DMS114 treated with DMSO at 0.1 percent for 48 hours (cell line): ENCODE results near the gene LRCH1.

ENCODE experiments used
- DNase-seq: peaks from one replicate; lab custom pipeline; 2025; ENCODE audit not compliant: unreplicated experiment; lab: John Stamatoyannopoulos, UW

The LRCH1 gene

DNA sequence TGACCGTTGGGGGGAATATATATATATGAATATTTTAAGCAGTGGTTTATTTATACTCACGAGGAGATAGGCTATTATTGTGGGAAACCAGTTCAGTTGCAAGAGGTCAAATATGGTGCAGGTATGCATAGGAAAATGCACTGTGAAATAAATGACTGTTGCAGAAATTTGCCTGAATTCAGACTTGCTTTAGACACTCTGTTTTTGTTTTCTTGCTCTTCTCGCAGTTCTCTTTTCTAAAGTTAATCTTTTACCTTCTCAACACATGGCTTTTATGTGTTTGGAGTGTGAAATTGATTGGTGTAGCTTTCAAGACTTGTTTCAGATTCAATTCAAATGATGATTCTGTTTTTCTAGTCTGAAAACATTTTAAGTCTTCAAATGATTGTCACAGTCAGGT lies 109.7 kb downstream of the LRCH1 start:
- no peak for DNase-seq

DNA sequence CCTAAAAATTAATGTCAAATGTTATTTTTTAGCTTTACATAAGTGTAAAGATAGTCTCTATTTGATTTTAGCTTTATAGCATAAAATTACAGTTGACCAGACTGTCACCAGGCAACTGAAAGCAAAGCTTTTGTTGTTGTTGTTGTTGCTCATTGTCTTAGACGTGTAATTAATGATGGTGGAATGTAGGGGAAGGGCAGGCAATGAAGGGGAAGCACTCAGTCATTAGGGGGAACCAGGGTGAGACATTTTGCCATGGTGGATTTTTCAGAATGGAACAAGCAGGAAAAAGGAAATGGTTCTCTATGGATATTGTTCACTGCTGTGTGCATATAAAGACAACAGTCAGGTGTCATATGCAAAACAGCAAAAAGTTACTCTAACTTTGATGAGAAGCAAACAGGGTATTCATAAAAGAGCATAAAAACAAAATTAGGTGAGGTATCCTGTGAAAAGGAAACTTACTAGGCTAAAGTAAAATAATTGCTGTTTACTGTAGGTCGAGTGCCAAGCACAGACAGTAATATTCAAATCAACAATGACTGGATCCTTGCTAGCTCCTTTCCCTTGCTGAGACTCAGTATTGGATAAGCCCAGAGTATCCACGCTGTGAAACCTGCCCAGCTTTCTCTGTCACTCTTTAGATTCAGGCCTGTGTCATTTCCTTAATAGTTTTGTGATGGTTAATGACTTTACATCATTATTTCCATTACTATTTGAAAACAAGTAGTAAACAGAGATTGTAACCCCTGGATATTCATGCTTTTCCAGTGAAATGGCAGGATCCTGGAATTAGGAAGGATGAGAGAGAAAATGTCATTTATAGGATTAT lies 110.5 kb downstream of the LRCH1 start:
- no peak for DNase-seq

DNA sequence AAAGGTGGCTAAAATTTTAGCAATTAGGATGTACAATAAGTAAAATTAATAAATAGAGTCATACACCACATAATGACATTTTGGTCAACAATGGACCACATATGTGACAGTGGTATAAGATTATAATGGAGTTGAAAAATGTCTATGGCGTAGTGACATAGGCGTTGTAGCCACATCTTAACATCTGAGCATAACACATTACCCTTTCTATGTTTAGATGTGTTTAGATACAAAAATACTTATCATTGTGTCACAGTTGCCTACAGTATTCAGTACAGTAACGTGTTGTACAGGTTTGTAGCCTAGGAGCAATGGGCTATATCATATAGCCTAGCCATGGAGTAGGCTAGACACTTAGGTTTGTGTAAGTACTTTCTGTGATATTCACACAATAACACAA lies 111.2 kb downstream of the LRCH1 start:
- DNase-seq = no peak

DNA sequence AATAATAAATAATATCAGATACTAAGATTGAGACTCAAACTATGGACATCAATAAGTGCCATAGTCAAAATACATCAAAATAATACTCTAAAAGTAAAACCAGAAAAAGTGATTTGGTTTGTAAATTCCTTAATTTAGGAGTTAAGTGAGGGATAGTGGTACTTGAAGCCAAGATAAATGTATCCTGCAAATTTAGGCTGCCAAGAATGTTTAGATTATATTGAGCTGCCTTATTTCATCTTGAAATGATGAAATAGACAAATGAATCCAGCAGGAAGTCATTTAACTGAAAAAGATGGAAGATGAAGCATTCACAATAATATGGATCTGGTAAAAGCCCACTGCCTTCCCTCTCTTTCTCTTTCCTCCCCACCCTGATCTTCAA lies 112.3 kb downstream of the LRCH1 start:
- no peak for DNase-seq

DNA sequence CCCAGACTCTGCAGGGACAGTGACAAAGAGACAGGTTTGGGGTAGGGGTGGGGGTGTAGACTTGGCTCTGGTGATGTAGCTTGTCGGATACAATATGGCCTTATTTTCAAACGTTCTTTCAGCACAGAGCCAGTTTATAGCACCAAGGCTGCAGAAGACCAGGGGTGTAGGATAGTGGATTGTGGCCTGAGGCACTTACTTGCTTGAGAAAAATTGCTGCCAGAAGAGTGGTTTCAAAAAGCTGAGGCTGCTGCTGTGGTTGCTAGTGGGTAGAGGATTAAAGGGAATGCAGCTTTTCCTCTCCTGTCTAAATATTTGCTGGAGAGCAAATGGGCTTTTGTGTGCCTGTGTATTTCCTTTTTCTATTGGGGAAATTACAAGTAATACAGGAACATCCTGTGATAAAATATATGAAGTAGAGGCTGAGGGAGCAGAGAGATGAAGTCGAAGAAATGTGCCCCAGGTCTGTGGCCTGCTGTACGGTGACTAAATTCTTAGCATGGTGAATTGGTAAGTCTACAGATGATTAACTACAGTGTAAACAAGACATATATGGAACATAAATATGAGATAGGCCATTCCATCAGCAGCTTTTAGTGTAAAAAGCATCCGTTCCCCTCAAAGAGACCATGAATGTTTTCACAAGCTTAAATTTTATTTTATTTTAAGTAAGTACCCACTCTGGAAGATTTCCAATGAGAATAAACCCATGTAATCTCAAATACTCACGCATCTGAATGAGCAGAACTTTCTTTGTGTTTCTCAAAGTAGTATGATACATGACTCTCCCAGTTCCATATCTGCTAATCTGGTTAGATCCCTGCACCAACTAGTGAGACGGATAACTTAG lies 112.9 kb downstream of the LRCH1 start:
- no peak for DNase-seq

DNA sequence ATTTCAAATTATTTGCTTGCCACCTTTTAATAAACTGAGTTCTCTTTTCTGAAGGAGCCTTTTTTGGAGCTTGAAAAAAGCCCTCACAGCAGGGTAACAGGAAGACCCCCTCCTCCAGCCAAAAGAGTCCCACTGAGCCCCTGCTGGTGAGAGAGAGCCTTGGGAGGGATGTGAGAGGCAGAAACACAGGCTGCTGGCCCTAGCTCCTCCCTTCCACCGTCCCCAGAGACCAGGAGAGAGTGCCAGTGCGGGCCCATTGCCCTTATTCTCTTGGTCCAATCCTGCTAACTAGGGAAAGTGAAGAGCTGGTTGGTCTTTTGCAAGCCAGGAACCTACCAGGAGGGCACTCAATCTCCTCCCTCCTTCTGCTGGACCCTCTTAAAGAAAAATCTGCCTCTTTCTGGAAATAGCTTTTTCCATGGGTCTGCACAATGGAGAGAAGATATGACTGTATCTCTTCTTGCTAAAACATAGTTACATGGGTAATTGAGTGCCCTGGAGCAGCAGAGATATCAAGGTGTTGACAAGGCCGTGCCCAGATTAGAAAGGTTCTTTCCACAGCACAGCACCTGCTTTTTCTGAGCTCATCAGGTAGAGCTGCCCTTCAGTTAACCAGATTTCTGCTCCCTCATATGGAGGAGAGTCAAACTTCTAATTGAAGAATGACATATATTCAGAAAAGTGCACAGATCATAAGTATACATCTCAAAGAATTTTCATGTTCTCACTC lies 113.9 kb downstream of the LRCH1 start:
- DNase-seq = no peak

DNA sequence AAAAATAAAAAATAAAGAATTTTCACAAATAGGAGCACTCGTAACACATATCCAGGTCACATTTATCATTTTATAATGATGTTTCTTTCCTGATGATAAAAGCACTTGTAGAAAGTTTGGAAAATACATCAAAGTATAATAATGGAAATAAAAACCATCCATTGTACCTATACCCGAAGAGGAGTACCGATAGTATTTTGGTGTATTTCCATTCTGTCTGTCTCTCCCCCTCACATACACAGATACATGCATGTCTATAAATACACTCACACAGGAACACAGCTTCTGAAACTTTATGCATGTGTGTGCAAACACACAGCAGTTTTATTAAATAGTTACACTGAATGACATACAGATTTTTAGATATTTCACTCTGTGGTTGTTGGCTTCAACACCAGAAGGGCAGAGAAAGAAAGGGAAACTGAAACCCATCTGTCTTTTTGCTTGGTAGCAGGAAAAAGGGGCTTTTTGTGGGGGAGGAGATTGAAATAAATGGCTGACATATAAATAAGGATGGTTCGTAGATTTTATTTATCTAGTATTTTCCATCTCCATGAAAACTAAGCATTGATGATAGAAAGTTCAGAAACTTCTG lies 114.8 kb downstream of the LRCH1 start:
- DNase-seq = no peak

DNA sequence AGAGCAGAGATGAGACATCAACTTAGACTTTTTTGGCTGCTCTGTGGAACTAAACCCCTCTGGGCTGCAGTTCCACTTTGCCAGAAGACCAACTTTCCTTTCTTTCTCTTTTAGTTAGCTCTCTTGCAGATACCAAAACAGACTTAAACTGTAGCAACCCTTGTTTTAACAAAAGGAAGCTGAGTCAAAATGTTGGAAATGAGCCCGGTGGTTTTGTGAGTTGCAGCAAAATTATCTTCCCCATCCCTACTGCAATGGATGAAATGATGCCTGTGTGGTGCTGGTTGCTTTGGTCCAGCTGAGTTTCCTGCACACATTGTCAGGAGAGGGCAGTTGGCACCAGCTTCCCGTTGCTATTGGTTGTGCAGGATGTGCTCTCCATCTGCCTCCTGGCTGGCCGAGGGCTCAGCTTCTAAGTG lies 115.3 kb downstream of the LRCH1 start:
- no peak for DNase-seq

DNA sequence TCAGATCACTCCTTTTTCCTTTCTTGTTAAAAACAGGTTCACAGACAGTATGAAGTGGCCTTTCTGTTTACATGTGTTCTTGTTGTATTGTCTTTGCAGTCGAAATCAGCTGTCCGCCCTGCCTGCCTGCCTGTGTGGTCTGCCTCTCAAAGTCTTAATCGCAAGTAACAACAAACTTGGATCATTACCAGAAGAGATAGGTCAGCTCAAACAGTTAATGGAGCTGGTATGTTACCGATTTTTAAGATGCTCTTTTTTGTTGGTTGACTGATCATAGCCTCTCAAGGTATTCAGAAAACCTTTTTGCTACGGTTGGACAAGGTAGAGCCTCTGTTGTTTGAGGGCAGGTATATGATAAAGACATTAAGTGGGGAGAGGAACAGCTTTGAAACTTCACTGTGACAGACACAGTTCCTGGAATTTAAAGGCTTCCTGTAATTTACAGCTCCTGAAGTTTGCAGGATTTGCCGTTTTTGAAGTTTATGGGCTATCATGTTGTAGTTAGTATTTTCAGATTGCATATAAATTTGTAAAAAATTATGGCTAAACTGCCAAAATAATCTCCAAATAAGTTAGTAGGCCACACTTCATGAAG lies 116.1 kb downstream of the LRCH1 start:
- DNase-seq = no peak

DNA sequence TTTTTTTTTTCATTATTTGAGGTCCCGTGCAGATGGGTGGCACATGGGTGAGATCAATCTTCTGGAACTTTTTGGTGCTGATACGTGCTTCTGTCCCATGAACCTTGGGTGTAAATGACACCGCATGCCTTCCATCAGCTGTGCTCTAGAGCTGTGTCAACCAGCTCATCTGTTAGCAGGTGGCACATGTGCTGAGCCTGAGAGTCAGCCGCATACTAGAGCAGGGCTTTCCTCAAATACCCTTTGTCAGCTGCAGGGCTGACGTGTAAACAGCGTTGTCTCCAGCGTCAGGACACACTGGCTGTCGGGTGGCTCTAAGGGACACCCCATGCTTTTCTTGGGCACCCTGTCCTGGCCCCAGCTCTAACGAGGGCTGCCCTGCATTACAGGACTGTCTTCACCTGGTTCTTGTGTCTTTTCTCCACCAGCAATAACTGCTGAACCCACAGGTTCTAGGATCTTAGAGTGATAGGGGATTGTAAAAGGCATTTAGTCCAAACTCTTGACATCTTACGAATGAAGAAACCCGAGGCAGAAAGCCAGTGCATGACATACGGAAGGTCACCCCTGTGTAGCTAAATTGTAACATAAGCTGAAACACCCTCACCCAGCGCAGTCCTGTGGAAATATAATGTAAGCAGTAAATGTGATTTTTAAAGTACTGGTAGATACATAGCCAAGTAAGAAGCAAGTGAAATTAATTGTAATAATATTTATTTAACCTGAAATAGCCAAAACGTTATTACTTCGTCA lies 119.5 kb downstream of the LRCH1 start:
- no peak for DNase-seq

DNA sequence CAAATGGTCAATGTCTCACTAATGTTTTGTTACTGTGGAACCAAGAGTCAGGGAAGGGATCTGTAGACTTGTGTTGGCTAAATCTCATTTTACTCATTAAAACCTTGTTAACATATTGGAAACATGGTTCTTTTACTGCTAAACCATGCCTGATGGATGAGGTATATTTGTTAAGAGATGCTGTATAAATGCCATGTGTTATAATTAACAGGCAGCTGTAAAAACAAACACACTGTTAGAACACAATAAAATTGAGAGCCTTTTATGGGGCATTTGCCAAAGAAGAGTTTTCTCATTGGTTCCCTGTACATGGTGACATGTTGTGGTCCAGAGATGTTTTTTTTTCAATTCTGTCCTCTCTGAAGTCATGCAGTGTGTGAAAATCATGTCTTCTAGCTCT lies 122.0 kb downstream of the LRCH1 start:
- no peak for DNase-seq

DNA sequence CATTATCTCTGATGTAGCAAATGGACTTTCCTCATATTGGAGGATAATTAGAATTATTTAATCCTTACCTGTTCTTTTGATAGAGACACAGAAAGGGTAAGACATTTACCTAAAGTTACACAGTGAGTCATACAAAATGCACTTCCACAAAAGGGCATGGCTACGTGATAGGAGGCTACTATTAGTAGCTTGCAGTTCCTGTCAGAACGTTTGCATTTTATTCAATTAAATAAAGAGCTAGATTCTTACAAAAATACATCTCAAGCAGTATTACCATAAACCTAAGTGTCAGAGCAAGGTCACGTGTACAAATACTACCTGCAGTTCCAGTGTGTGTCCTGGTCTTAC lies 123.4 kb downstream of the LRCH1 start:
- no peak for DNase-seq

DNA sequence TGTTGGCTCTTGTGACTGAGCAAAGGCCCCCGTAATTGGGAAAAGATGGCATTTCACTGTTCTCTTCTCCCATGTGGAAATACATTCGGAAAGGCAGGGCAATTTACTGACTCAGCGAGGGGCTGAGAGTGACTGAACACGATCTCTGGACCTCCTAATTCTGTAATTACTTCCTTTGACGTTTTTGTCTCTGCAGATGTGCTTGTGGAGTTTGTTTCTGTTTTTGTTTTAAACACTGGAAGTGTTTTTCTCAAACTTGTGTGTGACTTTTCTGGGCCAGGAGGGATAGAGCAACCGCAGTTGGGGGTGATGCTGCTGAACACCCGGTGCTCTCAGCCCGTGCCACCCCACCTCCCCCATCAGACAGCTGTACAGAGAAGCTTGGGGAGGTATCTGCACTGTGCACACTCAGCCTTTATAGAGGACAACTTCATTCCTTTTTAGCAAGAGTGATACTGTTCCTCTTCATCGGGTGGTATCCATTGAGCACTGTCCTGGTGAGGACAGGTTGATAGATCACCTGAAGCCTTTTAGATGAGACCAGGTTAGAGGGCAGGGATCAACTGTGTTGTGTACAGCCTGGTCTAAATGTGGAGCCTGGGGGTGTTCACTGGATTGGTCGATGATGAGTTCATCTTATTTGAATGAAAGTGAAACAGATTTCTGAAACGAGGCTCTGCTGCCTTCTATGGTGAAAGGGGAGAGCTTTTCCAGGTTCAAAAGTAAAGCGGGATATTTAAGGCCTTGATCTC lies 126.6 kb downstream of the LRCH1 start:
- DNase-seq = no peak

DNA sequence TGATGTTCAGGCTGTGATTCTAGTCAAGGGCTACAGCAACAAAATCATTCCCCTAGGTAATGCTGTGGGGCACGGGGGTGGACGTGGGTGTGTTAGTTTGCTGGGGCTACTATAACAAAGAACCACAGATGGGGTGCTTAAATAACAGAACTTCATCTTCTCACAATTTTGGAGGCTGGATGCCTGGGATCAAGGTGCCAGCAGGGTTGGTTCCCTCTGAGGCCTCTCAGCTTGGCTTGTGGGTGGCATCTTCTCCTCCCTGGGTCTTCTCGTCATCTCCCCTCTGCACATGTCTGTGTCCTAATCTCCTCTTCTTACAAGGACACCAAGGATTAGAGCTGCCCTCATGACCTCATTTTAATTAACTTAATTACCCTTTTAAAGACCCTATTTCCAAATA lies 129.0 kb downstream of the LRCH1 start:
- DNase-seq = no peak

DNA sequence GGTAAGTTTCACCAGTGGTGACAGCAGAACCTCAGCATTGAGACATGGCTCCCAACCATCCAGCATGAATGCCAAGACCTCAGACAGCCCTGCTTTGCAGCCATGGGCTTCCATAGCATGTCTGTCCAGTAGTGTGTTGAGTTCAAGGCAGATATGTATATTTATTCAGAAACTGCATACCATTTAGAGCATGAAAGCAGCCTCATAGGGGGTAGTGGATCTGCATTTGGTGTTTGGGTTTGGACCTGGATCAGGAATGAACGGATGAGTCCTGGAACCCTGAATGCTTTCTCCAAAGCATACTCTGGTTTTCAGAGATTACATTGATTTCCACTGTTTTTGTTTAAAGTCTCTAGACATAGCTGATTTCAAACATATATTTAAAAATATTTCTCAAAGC lies 129.7 kb downstream of the LRCH1 start:
- no peak for DNase-seq

DNA sequence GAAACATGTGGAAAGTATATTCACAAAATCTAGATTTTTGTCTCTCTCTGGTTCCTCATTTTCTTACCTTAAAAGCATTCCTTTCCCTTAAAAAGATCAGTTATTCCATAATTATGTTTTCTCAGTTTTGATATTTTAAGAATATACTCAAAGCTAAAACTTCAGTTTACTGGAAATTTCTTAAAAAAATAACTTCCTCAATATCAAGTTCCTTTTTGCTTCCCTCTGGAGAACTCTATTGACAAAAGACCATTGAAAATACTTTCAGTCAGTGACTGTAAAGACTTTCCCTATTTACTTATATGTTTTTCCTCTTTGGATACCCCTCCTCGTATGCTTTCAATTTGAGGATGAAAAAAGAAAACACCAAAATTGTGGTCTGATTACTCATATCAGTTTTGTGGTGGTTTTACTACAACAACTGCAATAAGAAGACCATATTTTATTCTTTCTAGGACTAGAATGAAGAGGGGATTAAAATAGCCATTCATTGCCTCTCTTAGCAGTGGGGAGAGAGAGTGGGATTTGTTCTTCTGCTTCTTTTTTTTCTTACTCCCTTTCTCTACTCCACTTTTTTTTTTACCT lies 130.8 kb downstream of the LRCH1 start:
- no peak for DNase-seq

DNA sequence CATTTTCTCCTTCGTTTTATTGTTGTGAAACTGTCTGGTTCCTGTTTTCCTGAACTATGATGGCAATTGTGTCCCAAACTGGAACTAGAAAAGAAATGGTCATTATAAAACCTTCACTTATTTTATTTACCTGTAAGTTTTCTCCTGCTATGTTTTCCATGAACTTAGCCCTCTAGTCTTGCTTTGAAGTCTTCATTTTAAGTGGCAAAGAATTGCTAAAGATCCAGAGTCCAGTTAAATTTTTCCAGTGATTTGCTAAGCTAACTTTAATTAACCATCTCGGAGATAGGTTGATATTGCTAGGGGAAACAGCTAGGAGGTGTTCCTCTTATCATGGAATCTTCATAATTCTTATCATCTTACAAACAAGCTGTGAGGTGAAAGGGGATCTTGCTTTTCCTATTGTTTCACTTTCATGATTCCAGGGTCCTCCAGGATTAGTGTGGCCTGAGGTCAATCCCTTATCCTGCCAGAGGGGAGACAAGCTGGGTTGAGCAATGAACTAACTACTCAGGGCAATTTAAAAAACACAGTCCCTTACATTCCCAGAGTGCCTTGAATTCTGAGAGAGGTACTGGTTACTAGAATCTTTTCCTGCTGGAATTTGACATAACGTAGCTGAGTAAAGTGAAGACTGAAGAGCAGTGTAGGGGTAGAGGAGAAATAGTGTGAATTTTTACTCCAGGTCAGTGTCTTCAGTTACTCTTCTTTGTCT lies 131.5 kb downstream of the LRCH1 start:
- DNase-seq = peak; percentile 22

DNA sequence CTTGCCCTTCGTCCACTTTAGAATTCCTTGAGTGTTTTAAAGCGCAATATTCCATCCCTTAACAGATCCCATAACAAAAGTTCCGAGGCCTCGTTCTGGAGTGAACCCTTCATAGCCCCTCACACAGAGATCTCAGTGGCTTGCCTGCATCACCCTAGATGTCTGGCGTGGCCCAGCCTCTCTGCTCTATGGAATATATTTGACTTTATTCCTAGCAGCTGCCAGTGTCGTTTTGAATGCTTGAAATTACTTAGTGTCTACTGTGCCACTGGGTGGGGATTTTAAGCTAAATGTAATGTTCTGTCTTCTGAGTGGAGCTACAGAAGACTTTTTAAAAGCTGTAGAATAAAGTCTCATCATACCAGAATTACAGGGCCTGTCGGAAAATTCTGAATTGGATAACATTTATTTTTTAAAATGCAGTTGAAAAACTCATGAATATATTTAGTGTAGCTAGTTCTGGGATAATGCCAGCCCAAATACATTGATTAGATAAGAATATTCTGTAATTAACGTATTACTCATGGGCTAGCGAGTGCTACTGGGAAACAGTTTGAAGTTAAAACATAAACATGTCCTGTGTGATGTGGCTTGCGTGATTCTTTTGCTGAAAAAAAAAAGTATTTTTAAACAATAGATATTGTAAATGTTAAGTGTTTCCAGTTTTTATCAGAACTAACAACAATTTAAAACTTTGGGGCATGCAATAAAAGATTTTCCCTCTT lies 132.2 kb downstream of the LRCH1 start:
- DNase-seq = no peak
